Measurements from ENCODE around the gene HRH1.
"Not testable (repeated sequence)": the region's sequence is repeated elsewhere in the genome, so short reads cannot be mapped to it uniquely, and the experiment has no call there.

Gene HRH1

DNA sequence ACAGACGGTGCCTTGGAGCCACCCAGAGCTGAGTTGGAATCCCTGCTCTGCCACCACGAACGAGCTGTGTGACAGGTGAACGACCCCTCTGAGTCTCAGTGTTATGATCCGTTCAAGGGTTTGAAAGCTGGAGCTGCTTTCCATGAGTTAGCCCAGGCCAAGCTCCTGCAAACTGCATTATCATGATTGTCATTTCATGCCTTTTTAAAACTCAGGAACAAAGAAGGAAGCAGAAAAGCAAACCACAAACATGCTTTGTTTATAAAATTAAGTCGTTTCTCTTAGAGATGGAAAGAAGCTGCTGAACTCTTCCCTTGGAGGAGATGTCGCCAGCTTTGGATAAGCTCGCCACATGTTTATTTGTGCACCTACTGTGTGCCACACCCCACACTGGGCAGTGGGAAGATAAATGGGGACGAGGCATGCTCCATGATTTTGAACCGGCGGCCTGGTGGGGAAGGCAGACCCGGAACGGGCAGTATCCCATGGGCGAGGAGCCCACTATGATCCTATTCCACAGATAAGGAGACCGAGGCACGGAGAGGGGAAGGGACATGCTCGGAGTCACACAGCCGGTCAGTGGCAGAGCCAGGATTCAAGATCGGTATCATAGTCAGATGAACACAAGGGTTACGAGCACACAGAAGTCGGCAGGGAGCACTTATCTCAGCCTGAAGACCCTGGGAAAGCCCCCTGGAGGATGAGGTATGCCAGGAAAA lies 15.9 kb downstream of the HRH1 start:
- no peak for DNase-seq (ENCODE audit: low read depth in 2 of 2)

DNA sequence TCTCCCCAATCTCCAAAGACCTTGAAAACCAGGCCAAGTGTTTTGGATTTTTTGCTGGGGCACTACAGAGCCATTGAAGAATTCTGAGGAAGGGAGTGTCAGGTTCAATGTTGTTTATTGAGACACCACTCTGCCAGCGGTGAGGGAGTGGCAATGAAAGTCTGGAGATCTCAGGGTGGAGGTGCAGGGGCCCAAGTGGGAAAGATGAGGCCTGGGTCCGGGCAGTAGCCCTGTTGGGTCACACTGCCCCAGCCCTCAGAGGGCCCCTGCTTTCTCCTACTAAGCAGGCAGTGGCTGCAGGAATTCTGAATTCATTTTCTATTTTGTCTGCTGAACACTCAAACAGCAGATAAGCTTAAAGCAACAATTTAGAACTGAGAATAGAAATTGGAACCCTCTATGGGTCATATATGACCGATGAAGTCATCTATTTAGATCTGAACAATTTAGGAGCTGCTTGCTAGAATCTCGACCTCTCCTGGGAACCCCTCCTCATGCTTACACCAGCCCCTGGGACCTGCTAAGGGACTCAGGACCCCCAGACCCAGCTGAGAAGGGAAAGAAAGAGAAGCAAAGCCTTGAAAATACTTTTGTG lies 17.9 kb downstream of the HRH1 start:
- no peak for DNase-seq (ENCODE audit: low read depth in 2 of 2)

DNA sequence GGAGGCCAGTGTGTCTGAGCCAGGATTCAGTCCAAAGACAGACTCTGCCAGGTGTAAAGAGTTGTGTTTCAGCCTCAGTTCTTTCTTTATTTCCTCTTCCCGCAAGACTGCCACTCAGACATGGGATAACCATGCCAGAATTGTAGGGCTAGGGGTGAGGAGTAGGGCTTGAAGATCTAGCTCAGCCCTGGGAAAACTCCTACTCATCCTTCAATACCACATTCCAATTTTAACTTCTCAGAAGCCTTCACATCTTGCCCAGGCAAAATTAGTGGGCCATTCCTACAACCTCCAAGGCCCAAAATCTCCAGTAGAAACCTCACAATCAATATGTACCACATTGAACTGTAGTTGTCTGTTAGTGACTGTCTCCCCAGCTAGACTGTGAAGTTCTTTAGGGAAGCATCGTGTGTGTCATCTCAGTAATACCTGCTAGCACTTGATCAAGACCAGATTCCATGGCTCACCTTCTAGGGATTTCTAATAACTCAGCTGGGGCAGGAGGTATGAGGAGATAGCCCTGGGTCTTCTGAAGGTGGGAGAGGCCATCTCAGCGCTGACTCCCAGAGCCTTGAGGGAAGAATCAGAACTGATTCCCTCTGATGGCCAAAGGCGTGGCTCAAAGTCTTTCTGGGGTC lies 19.7 kb downstream of the HRH1 start:
- DNase-seq (ENCODE audit: low read depth in 2 of 2) = no peak

DNA sequence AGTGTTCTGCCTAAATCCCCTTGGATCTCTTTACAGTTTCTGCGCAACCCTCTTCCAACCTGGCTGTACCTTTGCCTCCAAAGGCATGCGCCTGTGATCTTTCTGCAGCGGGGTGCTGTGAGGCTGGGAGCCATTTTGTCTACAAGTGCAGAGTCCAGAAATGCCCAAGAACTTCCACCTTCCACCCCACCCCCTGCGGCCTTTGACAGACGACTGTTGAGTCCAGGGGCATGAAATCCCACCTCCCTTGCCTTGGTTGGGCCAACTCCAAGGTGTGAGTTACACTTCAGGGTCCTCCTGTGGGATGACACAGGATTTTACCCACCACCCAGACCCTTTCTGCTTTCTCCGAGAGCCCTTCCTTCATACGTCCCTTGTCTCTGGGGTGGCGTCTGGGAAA lies 24.1 kb downstream of the HRH1 start:
- no peak for DNase-seq (ENCODE audit: low read depth in 2 of 2)

DNA sequence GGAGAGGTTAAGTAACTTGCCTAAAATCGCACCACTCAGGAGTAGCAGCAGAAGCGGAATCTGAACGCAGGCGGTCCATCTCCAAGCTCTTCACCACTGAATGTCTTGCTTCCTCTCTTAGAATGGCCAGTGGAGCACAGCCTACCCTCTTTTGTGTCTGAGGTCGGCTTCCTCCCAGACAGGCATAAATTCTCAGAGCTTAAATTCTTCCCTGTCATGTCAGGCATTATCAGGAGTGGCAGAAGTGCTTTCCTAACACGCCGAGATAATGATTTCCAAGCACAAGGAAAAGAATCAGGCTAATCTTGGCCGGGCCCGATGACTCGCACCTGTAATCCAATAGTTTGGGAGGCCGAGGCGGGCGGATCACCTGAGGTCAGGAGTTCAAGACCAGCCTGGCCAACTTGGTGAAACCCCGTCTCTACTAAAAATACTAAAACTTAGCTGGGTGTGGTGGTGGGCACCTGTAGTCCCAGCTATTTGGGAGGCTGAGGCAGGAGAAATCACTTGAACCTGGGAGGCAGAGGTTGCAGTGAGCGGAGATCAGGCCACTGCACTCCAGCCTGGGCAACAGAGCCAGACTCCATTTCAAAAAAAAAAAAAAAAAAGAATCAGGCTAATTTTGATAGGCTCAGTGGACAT lies 30.2 kb downstream of the HRH1 start:
- not testable (repeated sequence) for DNase-seq (ENCODE audit: low read depth in 2 of 2)

DNA sequence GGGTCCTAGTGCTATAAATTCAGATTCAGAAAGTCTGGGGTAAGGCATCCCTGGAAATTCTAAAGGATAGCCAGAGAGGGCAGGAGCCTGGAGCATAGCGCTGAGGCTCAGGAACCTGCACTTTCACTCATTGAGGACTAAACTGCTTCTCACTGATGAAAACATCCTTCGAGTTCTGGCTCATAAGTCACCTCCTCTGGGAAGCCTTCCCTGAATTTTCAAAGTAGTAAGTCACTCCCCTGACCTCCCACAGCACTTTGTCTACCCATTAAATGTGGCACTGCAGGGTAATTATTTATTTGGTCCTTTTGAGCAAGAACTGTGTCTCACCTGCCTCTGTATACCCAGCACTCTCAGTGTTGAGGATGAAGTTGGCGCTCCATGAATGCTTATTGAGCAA lies 30.9 kb downstream of the HRH1 start:
- DNase-seq (ENCODE audit: low read depth in 2 of 2) = no peak

DNA sequence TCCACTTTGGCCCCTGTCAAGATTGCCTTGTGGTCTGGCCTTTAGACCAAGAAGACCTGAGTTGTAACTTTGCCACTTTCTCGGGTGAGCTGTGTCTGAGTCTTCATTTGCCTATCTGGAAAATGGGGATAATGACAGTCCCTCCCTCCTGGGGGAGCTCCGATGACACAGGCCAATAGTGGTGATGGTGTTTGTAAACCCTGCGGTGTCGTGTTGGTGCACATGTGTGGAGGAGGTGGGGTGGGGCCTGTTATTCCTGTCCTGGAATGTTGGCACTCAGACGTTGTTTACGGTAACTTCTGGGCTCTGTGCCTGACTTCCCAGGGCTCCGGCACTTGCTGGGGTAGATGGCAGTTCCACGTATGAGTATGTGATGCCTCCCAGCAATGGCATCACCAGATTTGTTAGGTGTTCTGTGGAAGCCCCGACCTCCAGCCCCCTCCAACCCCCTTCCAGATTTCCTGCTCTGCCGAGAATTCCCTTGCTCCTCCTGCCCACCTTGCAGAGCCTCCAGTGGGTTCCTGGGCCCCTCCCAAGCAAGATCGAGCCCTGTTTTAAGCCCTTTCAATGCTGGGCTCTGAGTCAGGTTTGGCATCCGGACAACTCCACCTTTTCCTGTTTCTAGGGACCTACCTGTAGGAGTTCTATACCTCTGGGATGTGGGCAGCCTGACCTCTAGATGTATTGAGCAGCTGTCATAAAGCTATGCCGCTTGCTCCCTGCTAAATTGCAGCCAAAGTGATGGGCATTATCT lies 31.4 kb downstream of the HRH1 start:
- no peak for DNase-seq (ENCODE audit: low read depth in 2 of 2)

DNA sequence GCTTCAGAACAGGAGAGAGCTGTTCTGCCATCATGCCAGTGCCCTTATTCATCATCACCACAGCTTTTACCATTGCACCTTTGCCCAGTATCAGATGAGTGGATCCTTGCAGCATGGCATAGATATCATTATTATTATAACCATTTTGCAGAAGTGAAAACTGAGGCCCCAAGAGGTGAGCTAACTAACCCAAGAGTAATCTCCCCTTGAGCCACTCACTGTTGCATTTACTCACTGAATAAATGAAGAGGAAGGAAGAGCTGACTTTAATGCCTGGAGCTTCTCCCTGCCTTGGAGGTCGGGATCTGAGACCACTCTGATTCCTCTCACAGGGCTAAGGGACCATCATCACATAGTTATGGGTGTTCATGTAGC lies 32.0 kb downstream of the HRH1 start:
- DNase-seq (ENCODE audit: low read depth in 2 of 2) = no peak

DNA sequence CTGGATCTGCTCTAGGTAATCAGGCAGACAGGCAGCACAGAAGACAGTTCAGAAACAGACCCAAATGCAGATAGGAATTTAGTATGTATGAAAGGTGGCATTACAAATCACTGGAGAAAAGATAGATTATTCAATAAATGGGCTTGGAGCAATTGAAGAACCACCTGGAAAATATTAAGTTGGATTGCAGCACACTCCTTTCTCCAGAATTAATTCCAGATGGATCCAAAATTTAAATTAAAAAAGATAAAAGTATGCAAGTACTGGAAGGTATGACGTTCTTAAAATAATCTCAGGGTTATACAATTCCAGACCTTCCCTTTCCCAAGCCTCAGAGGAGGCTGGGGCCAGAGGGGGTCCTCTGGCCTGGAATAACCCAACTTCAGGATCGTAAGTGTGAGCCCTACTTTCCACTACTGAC lies 32.5 kb downstream of the HRH1 start:
- DNase-seq (ENCODE audit: low read depth in 2 of 2) = no peak

DNA sequence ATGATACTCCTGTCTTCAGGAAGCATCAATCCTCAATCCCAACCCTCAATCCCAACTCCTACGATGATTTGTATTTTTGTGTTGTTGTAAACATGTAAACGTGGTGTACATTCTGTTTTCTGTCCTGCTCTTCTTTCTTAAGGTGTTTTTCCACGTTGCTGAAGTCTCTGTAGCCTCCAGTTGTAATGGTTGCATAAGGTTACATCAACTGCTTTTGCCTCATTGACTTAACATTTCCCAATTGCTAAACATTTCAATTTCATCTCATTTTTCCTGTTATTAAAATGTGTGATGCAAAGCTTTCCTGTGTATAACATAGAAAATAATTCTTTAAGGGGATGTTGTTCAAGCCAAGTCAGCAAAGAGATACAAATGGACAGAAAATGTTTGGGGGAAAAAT lies 33.4 kb downstream of the HRH1 start:
- no peak for DNase-seq (ENCODE audit: low read depth in 2 of 2)

DNA sequence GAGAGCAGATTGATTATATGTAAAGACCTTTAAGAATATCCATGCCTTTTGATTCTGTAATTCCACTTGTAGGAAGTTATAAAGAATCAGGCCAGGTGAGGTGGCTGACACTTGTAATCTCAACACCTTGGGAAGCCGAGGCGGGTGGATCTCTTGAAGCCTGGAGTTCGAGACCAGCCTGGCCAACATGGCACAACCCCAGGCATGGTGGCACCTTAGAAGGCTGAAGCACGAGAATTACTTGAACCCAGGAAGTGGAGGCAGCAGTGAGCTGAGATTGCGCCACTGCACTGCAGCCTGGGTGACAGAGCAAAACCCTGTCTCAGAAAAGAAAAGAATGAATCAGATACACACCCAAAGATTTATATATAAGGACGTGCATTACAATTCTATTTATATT lies 33.9 kb downstream of the HRH1 start:
- DNase-seq (ENCODE audit: low read depth in 2 of 2) = no peak

DNA sequence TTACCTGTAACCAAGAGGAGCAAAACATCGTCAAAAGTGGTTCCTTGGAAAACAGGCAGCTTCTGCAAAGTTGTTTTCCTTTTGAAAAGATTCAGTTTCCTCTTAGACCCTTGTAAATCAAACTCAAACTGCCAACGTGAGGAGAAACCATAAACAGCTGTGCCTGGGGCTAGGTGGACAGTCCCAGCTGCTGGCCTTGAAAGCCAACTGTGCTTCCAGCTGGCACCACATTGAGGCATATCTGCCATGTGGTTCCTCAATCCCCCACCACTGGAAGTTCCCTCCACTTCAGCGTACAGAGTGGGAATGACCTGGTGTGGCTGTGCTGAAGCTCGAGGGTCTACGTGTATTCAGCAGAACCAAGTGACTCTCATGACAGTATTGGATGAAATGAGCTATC lies 40.9 kb downstream of the HRH1 start:
- no peak for DNase-seq (ENCODE audit: low read depth in 2 of 2)

DNA sequence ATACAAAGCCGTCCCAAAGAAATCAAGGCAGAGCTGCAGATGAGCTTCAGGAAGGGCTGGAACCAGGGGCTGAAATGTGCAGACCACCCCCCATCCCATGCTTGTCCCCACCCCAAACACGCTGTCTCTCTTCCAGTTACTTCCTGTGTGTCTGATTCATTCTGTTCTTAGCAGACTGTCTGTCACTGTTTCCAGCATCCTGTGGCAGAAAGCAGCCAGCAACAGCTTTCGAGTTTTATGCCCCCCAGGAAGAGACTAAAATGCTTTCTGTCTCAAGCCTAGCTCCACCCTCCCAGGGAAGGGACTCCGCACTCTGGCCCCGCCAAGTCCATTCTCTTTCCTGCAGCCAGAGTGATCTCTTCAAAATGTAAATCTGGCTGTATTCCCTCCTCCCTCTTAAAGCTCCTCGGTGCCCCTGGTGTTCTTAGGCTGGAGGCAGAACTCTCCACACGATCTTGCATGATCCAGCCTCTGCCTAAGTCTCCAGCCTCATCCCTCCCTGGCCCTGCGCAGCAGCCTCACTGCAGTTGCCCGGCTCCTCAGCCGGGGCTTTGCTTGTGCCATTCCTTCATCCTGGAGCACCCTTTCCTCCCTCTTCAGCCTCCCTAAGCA lies 41.5 kb downstream of the HRH1 start:
- DNase-seq (ENCODE audit: low read depth in 2 of 2) = no peak

DNA sequence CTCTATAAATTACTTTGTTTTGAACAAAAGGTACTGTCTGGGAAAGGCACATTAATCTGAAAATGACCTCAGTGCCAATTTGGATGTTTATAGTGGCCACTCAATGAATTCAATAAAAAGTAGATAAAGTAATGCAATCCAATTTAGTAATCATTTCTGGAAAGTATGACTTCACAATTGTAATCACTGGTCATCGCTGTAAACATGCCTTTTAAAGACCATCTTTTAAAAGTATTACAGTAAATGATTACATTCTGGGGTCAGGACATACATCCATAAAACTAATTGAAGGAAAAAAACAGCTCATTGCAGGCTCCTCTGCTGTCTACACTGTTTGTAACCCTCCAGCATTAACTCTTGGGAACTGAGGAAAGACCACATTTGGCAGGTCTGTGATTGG lies 43.2 kb downstream of the HRH1 start:
- no peak for DNase-seq (ENCODE audit: low read depth in 2 of 2)

DNA sequence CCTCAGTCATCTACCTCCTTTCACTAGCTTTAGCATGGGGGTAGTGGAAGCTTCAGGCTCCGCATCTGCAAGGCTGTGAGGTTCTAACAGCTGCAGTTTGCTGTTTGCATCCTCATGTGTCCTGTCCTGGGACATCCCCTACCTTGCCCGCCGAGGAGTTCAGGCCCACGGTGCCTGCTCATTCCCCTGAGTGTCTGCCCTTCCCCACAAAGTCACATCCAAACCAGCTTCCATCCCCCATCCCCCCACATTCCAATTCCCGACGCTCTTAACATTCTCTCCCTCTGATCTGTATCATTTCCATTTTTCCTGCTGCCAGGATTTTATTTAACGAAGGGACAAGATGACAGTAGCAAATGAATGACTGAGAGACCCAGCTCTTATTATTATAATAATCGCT lies 43.8 kb downstream of the HRH1 start:
- DNase-seq (ENCODE audit: low read depth in 2 of 2) = no peak

DNA sequence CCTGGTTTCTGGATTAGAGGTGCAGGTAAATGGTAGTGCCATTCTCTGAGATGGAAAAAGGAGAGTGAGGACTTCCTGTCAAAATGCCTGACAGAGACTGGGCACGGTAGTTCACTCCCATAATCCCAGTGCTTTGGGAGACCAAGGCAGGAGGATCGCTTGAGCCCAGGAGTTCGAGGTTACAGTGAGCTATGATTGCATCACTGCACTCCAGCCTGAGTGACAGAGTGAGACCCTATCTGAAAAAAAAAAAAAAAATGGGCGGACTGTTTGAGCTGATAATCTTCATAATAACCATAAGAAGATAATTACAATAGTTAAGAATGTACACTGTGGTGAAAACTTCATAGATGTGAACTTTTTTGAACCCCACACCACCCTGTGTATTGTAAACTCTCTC lies 44.2 kb downstream of the HRH1 start:
- no peak for DNase-seq (ENCODE audit: low read depth in 2 of 2)

DNA sequence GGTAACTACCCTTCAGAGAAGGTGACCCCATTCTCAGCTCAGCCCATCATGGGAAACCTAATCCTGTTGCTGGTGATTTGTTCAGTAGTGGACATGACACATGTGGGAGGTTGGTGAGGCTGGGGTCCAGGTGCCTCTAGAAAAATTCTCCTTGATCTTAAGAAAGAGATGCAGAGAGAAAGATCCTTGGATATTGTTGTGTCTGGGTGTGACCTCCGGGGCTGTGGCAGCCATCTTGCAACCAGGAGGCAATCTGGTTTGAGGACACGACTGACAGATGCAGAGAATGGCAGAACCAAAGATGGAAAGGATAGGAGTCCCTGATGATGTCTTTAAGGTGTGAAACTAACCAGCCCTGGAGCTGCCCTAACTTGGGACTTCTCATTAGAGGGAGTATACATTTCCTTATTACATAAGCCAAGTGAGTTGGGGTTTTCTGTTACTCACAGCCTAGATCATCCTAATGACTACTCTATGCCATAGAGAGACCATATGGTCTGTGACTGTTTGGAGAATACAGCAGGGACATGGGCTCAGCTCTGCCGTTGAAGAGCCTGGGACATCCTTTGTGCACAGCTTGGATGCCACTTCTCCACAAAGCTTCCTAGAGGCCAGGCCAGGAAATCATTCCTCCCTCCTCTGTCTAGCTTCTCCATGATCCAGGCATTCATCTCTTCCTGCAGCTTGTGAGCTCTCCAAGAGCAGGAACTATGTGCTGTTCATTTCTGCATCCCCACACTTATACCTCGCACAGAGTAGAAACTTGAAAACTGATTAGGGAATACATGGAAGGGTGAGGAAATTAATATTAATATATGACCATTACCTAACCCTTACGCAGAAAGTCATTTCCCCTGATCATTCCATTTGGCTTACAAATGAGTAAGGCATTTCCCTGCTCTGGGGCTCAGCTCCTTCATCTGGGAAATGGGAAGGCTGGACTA lies 45.9 kb downstream of the HRH1 start:
- DNase-seq (ENCODE audit: low read depth in 2 of 2) = no peak

DNA sequence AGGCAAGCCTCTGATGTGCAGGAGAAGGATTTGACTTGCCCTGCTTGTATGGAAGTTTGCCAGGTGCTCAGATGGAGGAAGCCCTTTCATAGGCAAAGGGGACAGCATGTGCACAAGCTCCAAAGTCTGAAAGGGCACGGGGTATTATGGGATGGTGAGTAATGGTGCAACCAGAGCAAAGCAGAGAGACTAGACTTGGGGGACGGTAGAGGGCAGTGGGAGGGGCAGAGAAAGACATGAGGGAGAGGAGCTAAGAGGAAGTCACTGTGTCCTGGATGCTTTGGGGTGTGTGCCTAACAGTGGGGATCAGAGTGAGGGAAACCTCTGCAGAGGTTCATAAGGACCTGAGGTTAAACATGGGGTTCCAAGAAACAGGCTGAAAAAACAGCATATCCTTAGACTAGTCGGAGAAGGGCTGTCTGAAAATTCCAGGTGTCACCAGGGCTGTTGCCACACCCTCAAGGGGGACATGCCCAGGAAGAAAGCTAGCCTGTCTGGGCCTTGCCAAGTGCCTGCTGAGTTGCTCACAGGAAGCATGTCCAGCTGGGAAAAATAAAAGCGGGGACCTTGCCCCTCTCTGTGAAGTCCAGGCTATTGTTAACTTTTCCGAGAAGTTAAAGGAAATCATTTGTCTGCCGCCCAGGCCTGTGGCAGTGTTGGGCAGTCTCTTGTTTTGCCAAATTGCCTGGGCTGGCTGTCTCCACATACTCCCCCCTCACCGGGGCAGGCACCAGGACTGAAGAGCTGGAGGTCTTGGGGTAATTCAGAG lies 47.1 kb downstream of the HRH1 start:
- DNase-seq (ENCODE audit: low read depth in 2 of 2) = no peak

DNA sequence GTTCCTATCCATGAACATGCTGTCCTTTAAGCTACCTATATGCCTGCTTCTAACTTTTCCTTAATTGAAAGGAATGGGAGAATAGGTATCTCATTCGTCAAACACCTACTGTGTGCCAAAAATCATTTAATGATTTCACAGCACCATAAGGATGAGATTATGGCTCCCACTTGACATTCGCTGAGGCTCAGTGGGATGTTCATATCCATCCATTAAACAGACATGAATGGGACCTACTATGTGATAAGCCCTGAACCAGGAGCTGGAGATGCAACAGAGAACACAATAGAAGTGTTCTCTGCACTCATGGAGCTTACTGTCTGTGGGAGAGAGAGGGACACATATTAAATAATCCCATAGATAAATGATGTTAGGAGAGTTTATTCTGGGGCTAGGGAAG lies 49.7 kb downstream of the HRH1 start:
- DNase-seq (ENCODE audit: low read depth in 2 of 2) = no peak
